HepG2 (cell line): ENCODE results near the gene IPP. TPM values are rescaled to one million over a fixed set of nuclear protein-coding genes. Genes with fewer than 3 reads are reported as not detected.
A peak's percentile ranks its signal among the peaks of the same experiment; 100 is the strongest.

Source experiments
- ATAC-seq: fragments of 200-7000 bp; cut with Tn5 transposase; 3 replicates; pipeline ENCODE4 v1.9.1; 2020; ENCODE audit warnings: mild to moderate bottlenecking, moderate library complexity
- BruUV-seq: library from RNA; stranded (reverse); fragments of 400-500 nt; replicated peaks from 2 replicates; lab custom pipeline; 2021; lab: Mats Ljungman, UMichigan
- CTCF ChIA-PET: fragments of 300-600 bp; formaldehyde crosslinking; extraction: SDS; loops from one replicate; lab custom pipeline; 2021; ENCODE audit warnings: low total read pairs, inconsistent platforms, low intra/inter-chr PET ratio; lab: Yijun Ruan, JAX
- POLR2A ChIA-PET: fragments of 350-600 bp; sonication (Branson Sonifier 250); formaldehyde crosslinking; loops from one replicate; lab custom pipeline; 2020; ENCODE audit warnings: antibody characterized with exemption, inconsistent platforms; lab: Yijun Ruan, JAX
- DNase-seq: peaks from one replicate; pipeline ENCODE4 v3.0.0-alpha.2; 2015; ENCODE audit warnings: low spot score
- FAIRE-seq: peaks from 3 replicates; lab custom pipeline; 2011; peaks lifted over from hg19 to GRCh38; lab: Jason Lieb, UNC
- H2AFZ ChIP-seq: one replicate; pipeline ENCODE4 v1.6.1; 2011; ENCODE audit warnings: low read length, inconsistent platforms
- H3K27ac ChIP-seq: fragments of 300-600 bp; 3 replicates; pipeline ENCODE4 v1.8.0; 2011; ENCODE audit warnings: mixed run types, mild to moderate bottlenecking, mixed read lengths, low read length, inconsistent platforms; ENCODE audit not compliant: insufficient read depth; ENCODE audit errors: extremely low read length
- H3K27me3 ChIP-seq, 2 experiments: fragments of 200-600 bp in 1 of 2; 2 replicates in 1 of 2; 3 replicates in 1 of 2; pipeline versions ENCODE4 v1.6.0 to v1.8.0; 2011; ENCODE audit warnings: low read length in 2 of 2, mild to moderate bottlenecking in 2 of 2, moderate library complexity in 2 of 2, inconsistent platforms in 1 of 2; ENCODE audit not compliant: insufficient read depth in 2 of 2, control insufficient read depth in 1 of 2
- H3K36me3 ChIP-seq, 2 experiments: fragments of 200-600 bp in 1 of 2; replicated peaks in 1 of 2; 2 replicates in 1 of 2; 3 replicates in 1 of 2; pipeline versions ENCODE4 v1.5.1 to v1.8.0; 2011; ENCODE audit warnings: low read length in 2 of 2, inconsistent platforms in 1 of 2; ENCODE audit not compliant: insufficient read depth in 2 of 2, control insufficient read depth in 1 of 2
- H3K4me1 ChIP-seq: 2 replicates; pipeline ENCODE4 v1.5.1; 2012; ENCODE audit warnings: low read length, inconsistent platforms; ENCODE audit not compliant: insufficient read depth
- H3K4me2 ChIP-seq: 2 replicates; pipeline ENCODE4 v1.6.0; 2011; ENCODE audit warnings: low read depth, low read length, inconsistent platforms
- H3K4me3 ChIP-seq, 3 experiments: fragments of 200-600 bp in 1 of 3; sonication (generic), shearing (Covaris generic) in 1 of 3; replicated peaks in 1 of 3; 2 replicates each; pipeline ENCODE4 v1.5.1; 2011 to 2016; ENCODE audit warnings: low read length in 3 of 3, inconsistent platforms in 2 of 3, low read depth in 2 of 3, mild to moderate bottlenecking in 2 of 3, control low read depth in 1 of 3, mixed read lengths in 1 of 3; ENCODE audit not compliant: insufficient read depth in 1 of 3
- H3K79me2 ChIP-seq: one replicate; pipeline ENCODE4 v1.6.1; 2011; ENCODE audit warnings: low read length, inconsistent platforms; ENCODE audit not compliant: insufficient read depth
- H3K9ac ChIP-seq: 2 replicates; pipeline ENCODE4 v1.6.0; 2011; ENCODE audit warnings: mild to moderate bottlenecking, low read depth, low read length, inconsistent platforms; ENCODE audit not compliant: insufficient read depth
- H3K9me3 ChIP-seq: 2 replicates; pipeline ENCODE4 v1.5.1; 2012; ENCODE audit warnings: mild to moderate bottlenecking, low read length
- H4K20me1 ChIP-seq: 2 replicates; pipeline ENCODE4 v1.6.0; 2011; ENCODE audit warnings: inconsistent platforms, mild to moderate bottlenecking, low read length, moderate library complexity; ENCODE audit not compliant: insufficient read depth
- CREB1 ChIP-seq, 2 experiments: fragments of 450-650 bp in 1 of 2; IDR thresholded peaks; 2 replicates each; pipeline ENCODE4 v1.6.1; 2016 to 2017; ENCODE audit warnings: control low read depth in 1 of 2, mild to moderate bottlenecking in 1 of 2, missing compliant biosample characterization in 1 of 2, missing genetic modification characterization in 1 of 2
- ISL2 ChIP-seq: sonication (generic); formaldehyde crosslinking; IDR thresholded peaks from 2 replicates; pipeline ENCODE4 v1.5.0; 2020; ENCODE audit warnings: missing genetic modification reagents
- KLF16 ChIP-seq, 2 experiments: sonication (generic) in 1 of 2; formaldehyde crosslinking in 1 of 2; IDR thresholded peaks; 2 replicates each; pipeline versions ENCODE4 v1.6.1 to v1.8.0; 2016 to 2023; ENCODE audit warnings: missing genetic modification reagents in 2 of 2, missing compliant biosample characterization in 1 of 2
- MAFK ChIP-seq, 2 experiments: IDR thresholded peaks in 1 of 2; conservative IDR thresholded peaks in 1 of 2; 2 replicates each; pipeline ENCODE4 v1.6.1; 2011; ENCODE audit warnings: improper control_type of control experiment in 2 of 2, low read length in 2 of 2
- TFDP2 ChIP-seq: sonication (generic); formaldehyde crosslinking; IDR thresholded peaks from 2 replicates; pipeline ENCODE4 v1.4.0; 2020; ENCODE audit warnings: missing genetic modification reagents
- ZNF142 ChIP-seq: sonication (generic); formaldehyde crosslinking; IDR thresholded peaks from 2 replicates; pipeline ENCODE4 v1.4.0; 2020; ENCODE audit warnings: missing genetic modification reagents
- WGBS: methylation state at CpG from one replicate; pipeline ENCODE4 v1.1.6; 2017; ENCODE audit warnings: low lambda C conversion rate; 5-methylcytosine and 5-hydroxymethylcytosine counted together
- in situ Hi-C: cut with HindIII; loops from 2 replicates; pipeline ENCODE4 v1.10.0; 2017; ENCODE audit warnings: low pct_unique_long_range_greater_than_20kb; ENCODE audit not compliant: extremely low pct_ligation_motif_present
- intact Hi-C: fragments of 100-400 bp; cut with micrococcal nuclease; formaldehyde crosslinking; loops from one replicate; pipeline ENCODE4 v1.10.0; 2022; ENCODE audit not compliant: unreplicated experiment
- polyA plus RNA-seq, 8 experiments: library from polyadenylated mRNA; depleted of rRNA in 3 of 8; stranded (reverse) in 7 of 8; unstranded in 1 of 8; fragments of >200 nt; fragmentation: Illumina TruSeq in 4 of 8; extraction: Trizol in 4 of 8; gene quantifications; 2 replicates each; pipeline versions ENCODE4 v1.2.1 to v1.2.3, GENCODE V29; 2011 to 2016; ENCODE audit warnings: low read depth in 4 of 8, missing spikeins in 1 of 8, mixed read lengths in 1 of 8; ENCODE audit not compliant: insufficient read depth in 1 of 8
- total RNA-seq, 5 experiments: library from RNA; depleted of rRNA; stranded (reverse); fragments of >200 nt; fragmentation: Illumina TruSeq; extraction: Trizol; gene quantifications; 2 replicates each; pipeline ENCODE4 v1.2.3, GENCODE V29; 2016; ENCODE audit warnings: low read depth in 1 of 5

The IPP gene
- total and polyA plus RNA-seq, 2 of the 13 experiments (the other 11 are each of a cell fraction or from before 2014, with no cell fraction given), result 3.0 to 9.7 TPM

DNA sequence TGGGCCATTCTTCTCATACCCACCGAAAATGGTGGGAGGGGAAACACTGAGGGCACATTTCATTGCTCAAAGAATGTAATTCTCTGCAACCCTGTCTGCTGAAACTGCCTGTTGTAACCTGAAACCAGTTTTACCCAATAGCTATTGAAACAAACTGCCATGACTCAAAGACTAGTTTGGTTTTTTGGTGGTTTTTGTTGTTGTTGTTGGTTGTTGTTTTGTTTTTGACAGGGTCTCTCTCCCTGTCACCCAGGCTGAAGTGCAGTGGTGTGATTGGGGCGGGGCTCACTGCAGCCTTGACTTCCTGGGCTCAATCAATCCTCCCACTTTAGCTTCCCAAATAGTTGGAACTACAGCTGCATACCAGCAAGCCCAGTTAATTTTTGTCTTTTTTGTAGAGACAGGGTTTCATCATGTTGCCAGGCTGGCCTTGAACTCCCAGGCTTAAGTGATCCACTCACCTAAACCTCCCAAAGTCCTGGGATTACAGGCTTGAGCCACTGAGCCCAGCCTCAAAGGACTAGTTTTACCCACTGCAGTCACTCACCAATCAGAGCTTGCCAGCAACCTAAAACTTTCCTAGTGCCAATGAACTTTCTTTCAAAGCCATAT, 2.1 kb upstream of the IPP start (continued):
- TF ChIP-seq ZNF142 (CRISPR knock-in tag), result no peak
- TF ChIP-seq ISL2 (CRISPR knock-in tag), result peak; percentile 70; the same call in 1 of the 2 replicates
- TF ChIP-seq, all 625 proteins: peak for 102

GRCh38 chr1:45752014-45752413, 1.6 kb upstream of the IPP start:
- intact Hi-C loops, result loop anchor here (5.0 kb wide), 2 partner anchors 65 to 170 kb away; partner anchors contain the start of genes GPBP1L1, NASP and TMEM69
- Histone ChIP-seq H3K4me2 (peak overlapping the region; percentile 76), H3K4me1 (peaks cover 59% of the 10 kb centered on the region), H4K20me1 (no peaks in the 10 kb centered on the region), H3K79me2 (peaks cover 3% of the 10 kb centered on the region), H3K27me3 (no peaks in the 10 kb centered on the region), H3K4me3 (peak overlapping the region in 1 of 3 experiments; percentile 35; a peak in 2 of 6 replicates), H3K27ac (peak overlapping the region; percentile 97), H3K9ac (no peak overlapping the region), H3K9me3 (no peaks in the 10 kb centered on the region), H3K36me3 (no peaks in the 10 kb centered on the region), H2AFZ (no peak overlapping the region)
- TF ChIP-seq KLF16 (CRISPR knock-in tag; IDR thresholded peaks at IDR 0.05) (no peak), CREB1 (IDR thresholded peaks at IDR 0.05) (no peak), CREB1 (CRISPR knock-in tag; IDR thresholded peaks at IDR 0.05) (0 out of 2 replicates have a peak, but pooled peaks have one; percentile 12), TFDP2 (0 out of 2 replicates have a peak, but pooled peaks have one; percentile 3), MAFK (conservative IDR thresholded peaks at IDR 0.05 in 1 of 2, IDR thresholded peaks at IDR 0.05 in 1 of 2; ENCODE audit: low read length in 2 of 2) (peak in 1 of 2 experiments; percentile 44; a peak in 1 of 4 replicates)
- ChIA-PET POLR2A (interaction anchor here (0.8 to 1.4 kb wide), 4 partner anchors 20 to 230 kb away, joined by 3 to 11 read pairs (median 4); partner anchors contain the start of genes GPBP1L1 and PRDX1), CTCF (no interaction called here)
- in situ Hi-C loops, result no loop called here
- WGBS, result 89% methylated on average over 2 of the region's 2 CpGs
- FAIRE-seq (no peak), ATAC-seq (no peak), DNase-seq (no peak)
- BruUV-seq, result no TSS peak
